Neural cell (in vitro differentiated cells): ENCODE results near the gene MCFD2. TPM values are rescaled to one million over a fixed set of nuclear protein-coding genes. Genes with fewer than 3 reads are reported as not detected.

Experiments used
- H2AFZ ChIP-seq: fragments of 200-600, 300-800 bp; sonication (generic), shearing (Covaris generic); 2 replicates; pipeline ENCODE4 v1.6.0; 2014; ENCODE audit warnings: low read depth, mild to moderate bottlenecking, antibody characterized with exemption, low read length, moderate library complexity
- H3F3A ChIP-seq: fragments of 200-600 bp; shearing (Covaris generic); 2 replicates; pipeline ENCODE4 v1.6.1; 2016; ENCODE audit warnings: mild to moderate bottlenecking, moderate library complexity, mixed read lengths, antibody characterized with exemption, low read length; ENCODE audit not compliant: insufficient read depth, poor library complexity, severe bottlenecking
- H3K27ac ChIP-seq: fragments of 200-600, 300-800 bp; sonication (generic), shearing (Covaris generic); 2 replicates; pipeline ENCODE4 v1.5.1; 2014; ENCODE audit warnings: mild to moderate bottlenecking, low read length, moderate library complexity
- H3K27me3 ChIP-seq: fragments of 300-800, 200-600 bp; sonication (generic), shearing (Covaris generic); 2 replicates; pipeline ENCODE4 v1.6.0; 2014; ENCODE audit warnings: mild to moderate bottlenecking, low read depth, low read length, moderate library complexity; ENCODE audit not compliant: insufficient read depth
- H3K36me3 ChIP-seq: fragments of 300-800, 200-600 bp; sonication (generic), shearing (Covaris generic); 2 replicates; pipeline ENCODE4 v1.5.1; 2014; ENCODE audit warnings: mild to moderate bottlenecking, antibody characterized with exemption, low read length, moderate library complexity; ENCODE audit not compliant: insufficient read depth
- H3K4me2 ChIP-seq: fragments of 300-800, 200-600 bp; sonication (generic), shearing (Covaris generic); 2 replicates; pipeline ENCODE4 v1.6.0; 2014; ENCODE audit warnings: mild to moderate bottlenecking, low read length
- H3K4me3 ChIP-seq: fragments of 300-800, 200-600 bp; sonication (generic), shearing (Covaris generic); 2 replicates; pipeline ENCODE4 v1.5.1; 2014; ENCODE audit warnings: mild to moderate bottlenecking, low read length, moderate library complexity
- H3K79me2 ChIP-seq: fragments of 200-600 bp; shearing (Covaris generic); replicated peaks from 2 replicates; pipeline ENCODE4 v1.6.0; 2014; ENCODE audit warnings: mild to moderate bottlenecking, low read length, moderate library complexity; ENCODE audit not compliant: insufficient read depth
- H3K9ac ChIP-seq: fragments of 300-800, 200-600 bp; sonication (generic), shearing (Covaris generic); 2 replicates; pipeline ENCODE4 v1.6.1; 2016; ENCODE audit warnings: mild to moderate bottlenecking, low read length, mixed read lengths
- H3K9me2 ChIP-seq: fragments of 200-600 bp; shearing (Covaris generic); 2 replicates; pipeline ENCODE4 v1.6.1; 2016; ENCODE audit warnings: mild to moderate bottlenecking, low read length, mixed read lengths; ENCODE audit not compliant: insufficient read depth
- H3K9me3 ChIP-seq: fragments of 200-600, 300-800 bp; sonication (generic), shearing (Covaris generic); 2 replicates; pipeline ENCODE4 v1.6.1; 2016; ENCODE audit warnings: mild to moderate bottlenecking, mixed run types, low read length, moderate library complexity, mixed read lengths
- H4K20me1 ChIP-seq: fragments of 200-600 bp; shearing (Covaris generic); 2 replicates; pipeline ENCODE4 v1.6.1; 2016; ENCODE audit warnings: mild to moderate bottlenecking, mixed run types; ENCODE audit not compliant: insufficient read depth
- CTCF ChIP-seq: fragments of 450-650 bp; IDR thresholded peaks from 2 replicates; pipeline ENCODE4 v1.5.1; 2014; ENCODE audit warnings: antibody characterized with exemption, mild to moderate bottlenecking, moderate library complexity; ENCODE audit not compliant: poor library complexity, severe bottlenecking
- EP300 ChIP-seq: fragments of 450-650 bp; conservative IDR thresholded peaks from 2 replicates; pipeline ENCODE4 v1.6.1; 2014; ENCODE audit warnings: antibody characterized with exemption, mild to moderate bottlenecking, moderate library complexity; ENCODE audit not compliant: poor library complexity, severe bottlenecking
- EZH2 ChIP-seq: fragments of 200-600, 300-800 bp; shearing (Covaris generic), sonication (generic); IDR thresholded peaks from 2 replicates; pipeline ENCODE4 v1.6.1; 2014; ENCODE audit warnings: antibody characterized with exemption, low read length, borderline replicate concordance, mild to moderate bottlenecking; ENCODE audit not compliant: insufficient read depth, poor library complexity, severe bottlenecking
- MXI1 ChIP-seq: fragments of 450-650 bp; conservative IDR thresholded peaks from 2 replicates; pipeline ENCODE4 v1.6.1; 2014; ENCODE audit warnings: antibody characterized with exemption, mild to moderate bottlenecking; ENCODE audit not compliant: poor library complexity, severe bottlenecking
- POLR2AphosphoS5 ChIP-seq: IDR thresholded peaks from 2 replicates; pipeline ENCODE4 v1.6.1; 2012
- RAD21 ChIP-seq: fragments of 450-650 bp; conservative IDR thresholded peaks from 2 replicates; pipeline ENCODE4 v1.6.1; 2014; ENCODE audit warnings: antibody characterized with exemption, mild to moderate bottlenecking, moderate library complexity
- REST ChIP-seq: IDR thresholded peaks from 2 replicates; pipeline ENCODE4 v1.6.1; 2012; ENCODE audit warnings: borderline replicate concordance
- SMC3 ChIP-seq: fragments of 450-650 bp; conservative IDR thresholded peaks from 2 replicates; pipeline ENCODE4 v1.6.1; 2014; ENCODE audit warnings: antibody characterized with exemption, mild to moderate bottlenecking, moderate library complexity; ENCODE audit not compliant: poor library complexity
- TAF1 ChIP-seq: IDR thresholded peaks from 2 replicates; pipeline ENCODE4 v1.6.1; 2012; ENCODE audit warnings: low read depth
- polyA plus RNA-seq: library from polyadenylated mRNA; depleted of rRNA; stranded (reverse); fragments of >200 nt; gene quantifications from 2 replicates; pipeline ENCODE4 v1.2.3, GENCODE V29; 2014

The MCFD2 gene
- polyA plus RNA-seq, 1 donor from 2014 or later, result 78.8 TPM

GRCh38 chr2:46921676-46922448 is 6.3 kb upstream of the MCFD2 start:
- no peak overlapping the region for H3K4me3 ChIP-seq
- no peaks in the 10 kb centered on the region for H3K79me2 ChIP-seq
- no peak overlapping the region for H3K9ac ChIP-seq
- H2AFZ ChIP-seq, result no peak overlapping the region
- no peaks in the 10 kb centered on the region for H3K9me2 ChIP-seq
- no peaks in the 10 kb centered on the region for H3K36me3 ChIP-seq
- no peak overlapping the region for H3K27ac ChIP-seq
- H3K27me3 ChIP-seq, result no peaks in the 10 kb centered on the region
- no peaks in the 10 kb centered on the region for H3F3A ChIP-seq
- no peak for TF ChIP-seq EZH2
- TF ChIP-seq TAF1, result no peak
- no peak for TF ChIP-seq POLR2AphosphoS5
- no peak for TF ChIP-seq CTCF
- no peak for TF ChIP-seq EP300
- no peak for TF ChIP-seq MXI1
- TF ChIP-seq REST, result no peak
- no peak for TF ChIP-seq SMC3
- no peak for TF ChIP-seq RAD21
- no peak overlapping the region for H3K4me2 ChIP-seq
- peaks cover 7% of the 10 kb centered on the region for H3K9me3 ChIP-seq
- H4K20me1 ChIP-seq, result no peaks in the 10 kb centered on the region

GRCh38 chr2:46917628-46918027 is 2.0 kb upstream of the MCFD2 start:
- Histone ChIP-seq H3K27ac (no peak overlapping the region), H3K79me2 (peaks cover 28% of the 10 kb centered on the region), H3F3A (no peaks in the 10 kb centered on the region), H3K4me3 (peak overlapping the region; percentile 100), H3K27me3 (no peaks in the 10 kb centered on the region), H3K9ac (no peak overlapping the region), H4K20me1 (no peaks in the 10 kb centered on the region), H3K4me2 (no peak overlapping the region), H2AFZ (no peak overlapping the region), H3K36me3 (no peaks in the 10 kb centered on the region), H3K9me2 (no peaks in the 10 kb centered on the region), H3K9me3 (no peaks in the 10 kb centered on the region)
- TF ChIP-seq SMC3 (no peak), EZH2 (no peak), MXI1 (no peak), POLR2AphosphoS5 (no peak), REST (no peak), CTCF (no peak), EP300 (no peak), RAD21 (no peak)
